GM13976 (cell line): ENCODE results near the gene GCN1.
"Not testable (repeated sequence)": the region's sequence is repeated elsewhere in the genome, so short reads cannot be mapped to it uniquely, and the experiment has no call there.

ENCODE experiments used
- DNase-seq: peaks from one replicate; pipeline ENCODE4 v3.0.0; 2012; ENCODE audit warnings: low spot score
- CTCF ChIP-seq: IDR thresholded peaks from 2 replicates; pipeline ENCODE4 v1.5.1; 2012; ENCODE audit warnings: borderline replicate concordance, mild to moderate bottlenecking; ENCODE audit not compliant: insufficient read depth; ENCODE audit errors: extremely low read depth, missing control alignments, control extremely low read depth
- in situ Hi-C: fragments of 300-500 bp; cut with MboI; formaldehyde crosslinking; loops from one replicate; pipeline ENCODE4 v1.12.0; 2022; ENCODE audit warnings: low sequenced_read_pairs, mixed read lengths, inconsistent platforms; ENCODE audit not compliant: unreplicated experiment

Gene GCN1

GRCh38 chr12:120199595-120200306 is 5.2 kb upstream of the GCN1 start:
- no peak for DNase-seq
- in situ Hi-C loops = no loop called here
- no peak for TF ChIP-seq CTCF

- DNase-seq = no peak
- no peak for TF ChIP-seq CTCF
- in situ Hi-C loops = no loop called here
These were observed 4.5 kb upstream of the GCN1 start for GRCh38 chr12:120199025-120199424.

GRCh38 chr12:120197542-120197887 is 3.0 kb upstream of the GCN1 start:
- TF ChIP-seq CTCF = no peak
- in situ Hi-C loops = no loop called here
- no peak for DNase-seq

- DNase-seq, in situ Hi-C loops: not testable (repeated sequence)
These were observed 2.5 kb upstream of the GCN1 start for GRCh38 chr12:120196817-120197541.

- no peak for DNase-seq
- in situ Hi-C loops = no loop called here
- TF ChIP-seq CTCF = no peak
These were observed 1.8 kb upstream of the GCN1 start for GRCh38 chr12:120196363-120196762.

- TF ChIP-seq CTCF = no peak
- no peak for DNase-seq
- in situ Hi-C loops = no loop called here
These were observed 335 bp downstream of the GCN1 start for GRCh38 chr12:120194226-120194533.

- DNase-seq, in situ Hi-C loops: not testable (repeated sequence)
These were observed 1.2 kb downstream of the GCN1 start for GRCh38 chr12:120193286-120193685.

GRCh38 chr12:120190985-120191480 is 3.5 kb downstream of the GCN1 start:
- no peak for DNase-seq
- TF ChIP-seq CTCF = no peak
- in situ Hi-C loops = no loop called here
